Dedifferentiated amniotic fluid mesenchymal stem cell (primary cell): ENCODE measurements around the gene GFRA1.

Experiments used
- DNase-seq: peaks from one replicate; pipeline ENCODE4 v3.0.0-alpha.2; 2016; ENCODE audit errors: extremely low spot score

Gene GFRA1

GRCh38 chr10:116160271-116160670, 112.7 kb downstream of the GFRA1 start:
- no peak for DNase-seq

GRCh38 chr10:116159197-116159596, 113.8 kb downstream of the GFRA1 start:
- no peak for DNase-seq

GRCh38 chr10:116158036-116158435, 115.0 kb downstream of the GFRA1 start:
- DNase-seq: no peak

- no peak for DNase-seq
These were observed 115.5 kb downstream of the GFRA1 start for GRCh38 chr10:116157485-116157884.

- DNase-seq: no peak
These were observed 116.2 kb downstream of the GFRA1 start for GRCh38 chr10:116156819-116157218.

GRCh38 chr10:116155191-116155590, 117.8 kb downstream of the GFRA1 start:
- DNase-seq: no peak

GRCh38 chr10:116154651-116155050, 118.4 kb downstream of the GFRA1 start:
- DNase-seq: no peak

GRCh38 chr10:116151076-116151475, 121.9 kb downstream of the GFRA1 start:
- no peak for DNase-seq

GRCh38 chr10:116150606-116151005, 122.4 kb downstream of the GFRA1 start:
- DNase-seq: no peak

- no peak for DNase-seq
These were observed 125.7 kb downstream of the GFRA1 start for GRCh38 chr10:116147147-116147905.

- DNase-seq: no peak
These were observed 126.5 kb downstream of the GFRA1 start for GRCh38 chr10:116146372-116147140.

GRCh38 chr10:116143673-116144222, 129.3 kb downstream of the GFRA1 start:
- DNase-seq: no peak

- DNase-seq: no peak
These were observed 131.2 kb downstream of the GFRA1 start for GRCh38 chr10:116141855-116142254.

GRCh38 chr10:116141246-116141645, 131.8 kb downstream of the GFRA1 start:
- no peak for DNase-seq

- no peak for DNase-seq
These were observed 133.1 kb downstream of the GFRA1 start for GRCh38 chr10:116139886-116140285.

- no peak for DNase-seq
These were observed 134.1 kb downstream of the GFRA1 start for GRCh38 chr10:116138897-116139296.

GRCh38 chr10:116136261-116136660, 136.7 kb downstream of the GFRA1 start:
- DNase-seq: no peak

- DNase-seq: no peak
These were observed 138.7 kb downstream of the GFRA1 start for GRCh38 chr10:116134322-116134721.

- DNase-seq: no peak
These were observed 139.4 kb downstream of the GFRA1 start for GRCh38 chr10:116133634-116134033.

- no peak for DNase-seq
These were observed 140.1 kb downstream of the GFRA1 start for GRCh38 chr10:116132780-116133399.

- DNase-seq: no peak
These were observed 143.0 kb downstream of the GFRA1 start for GRCh38 chr10:116130006-116130405.

GRCh38 chr10:116126954-116127695, 145.9 kb downstream of the GFRA1 start:
- no peak for DNase-seq
